ENCODE results near the gene PPP1R3F.

GRCh38 chrX:49238735-49239134, 30.9 kb upstream of the PPP1R3F start:
- TF ChIP-seq YY1 (IDR thresholded peaks at IDR 0.05; ENCODE audit: insufficient read depth, insufficient read length): no peak
- no peak for TF ChIP-seq SUZ12 (IDR thresholded peaks at IDR 0.05; ENCODE audit: extremely low read depth, insufficient read depth, insufficient read length)
- TF ChIP-seq ZNF274 (IDR thresholded peaks at IDR 0.05; ENCODE audit: low read depth, low read length): no peak

Measured in NT2/D1 (cell line).